SU-DHL-6 (cell line): ENCODE results near the gene PGAP6.

Experiments used
- H2AFZ ChIP-seq: fragments of 200-600 bp; sonication (generic); 2 replicates; pipeline ENCODE4 v1.6.1; 2014; ENCODE audit warnings: low read depth, mild to moderate bottlenecking, moderate library complexity, mixed read lengths, antibody characterized with exemption, low read length; ENCODE audit not compliant: severe bottlenecking
- H3F3A ChIP-seq: fragments of 200-600 bp; shearing (Covaris generic); 2 replicates; pipeline ENCODE4 v1.6.0; 2016; ENCODE audit warnings: antibody characterized with exemption, mild to moderate bottlenecking; ENCODE audit not compliant: insufficient read depth
- H3K27ac ChIP-seq: fragments of 200-600 bp; sonication (generic); 2 replicates; pipeline ENCODE4 v1.5.1; 2016; ENCODE audit warnings: low read depth, mild to moderate bottlenecking, low read length, moderate library complexity, mixed read lengths
- H3K27me3 ChIP-seq: fragments of 200-600 bp; sonication (generic), shearing (Covaris generic); 2 replicates; pipeline ENCODE4 v1.6.0; 2014; ENCODE audit warnings: mild to moderate bottlenecking, low read length
- H3K36me3 ChIP-seq: fragments of 200-600 bp; sonication (generic); 2 replicates; pipeline ENCODE4 v1.6.1; 2014; ENCODE audit warnings: mild to moderate bottlenecking, low read length, mixed read lengths
- H3K4me2 ChIP-seq: fragments of 300-600, 200-600 bp; shearing (Covaris generic), sonication (generic); 2 replicates; pipeline ENCODE4 v1.6.0; 2014; ENCODE audit warnings: low read length, low read depth, mild to moderate bottlenecking; ENCODE audit not compliant: poor library complexity, severe bottlenecking
- H3K4me3 ChIP-seq: fragments of 200-600 bp; sonication (generic); 2 replicates; pipeline ENCODE4 v1.5.1; 2014; ENCODE audit warnings: antibody characterized with exemption, low read length, mild to moderate bottlenecking, mixed read lengths; ENCODE audit not compliant: insufficient read depth, poor library complexity, severe bottlenecking
- H3K79me2 ChIP-seq: fragments of 200-600 bp; sonication (generic); 2 replicates; pipeline ENCODE4 v1.6.1; 2014; ENCODE audit warnings: mild to moderate bottlenecking, low read length, moderate library complexity; ENCODE audit not compliant: insufficient read depth
- H3K9ac ChIP-seq: fragments of 200-600 bp; sonication (generic); 2 replicates; pipeline ENCODE4 v1.7.0; 2014; ENCODE audit warnings: mild to moderate bottlenecking, low read length
- H3K9me2 ChIP-seq: fragments of 200-600 bp; sonication (generic); replicated peaks from 2 replicates; pipeline ENCODE4 v1.6.1; 2014; ENCODE audit warnings: low read length; ENCODE audit not compliant: insufficient read depth
- H3K9me3 ChIP-seq: fragments of 200-600 bp; sonication (generic); 2 replicates; pipeline ENCODE4 v1.6.1; 2014; ENCODE audit warnings: low read length, mixed read lengths; ENCODE audit not compliant: insufficient read depth
- H4K20me1 ChIP-seq: fragments of 200-600 bp; sonication (generic); 2 replicates; pipeline ENCODE4 v1.6.1; 2014; ENCODE audit warnings: low read depth, mild to moderate bottlenecking, antibody characterized with exemption, low read length, moderate library complexity, mixed read lengths
- CTCF ChIP-seq: fragments of 200-600 bp; sonication (generic); IDR thresholded peaks from one replicate; pipeline ENCODE4 v1.5.1; 2017; ENCODE audit warnings: antibody characterized with exemption, mild to moderate bottlenecking, low read length, moderate library complexity; ENCODE audit not compliant: insufficient read depth, poor library complexity, severe bottlenecking
- EZH2phosphoT487 ChIP-seq: fragments of 200-600 bp; sonication (generic), shearing (Covaris generic); conservative IDR thresholded peaks from 2 replicates; pipeline ENCODE4 v1.6.1; 2018; ENCODE audit warnings: mild to moderate bottlenecking, antibody characterized with exemption, low read length, moderate library complexity, mixed read lengths

The PGAP6 gene

GRCh38 chr16:375212-375611 lies 6.6 kb downstream of the PGAP6 start:
- TF ChIP-seq EZH2phosphoT487 (no peak), CTCF (no peak)
- Histone ChIP-seq H3F3A (0 out of 2 replicates have a peak, but pooled peaks cover 4% of the 10 kb centered on the region), H3K9ac (no peak overlapping the region), H3K9me3 (no peaks in the 10 kb centered on the region), H3K27ac (no peak overlapping the region), H3K9me2 (no peaks in the 10 kb centered on the region), H2AFZ (no peak overlapping the region), H4K20me1 (no peaks in the 10 kb centered on the region), H3K36me3 (no peaks in the 10 kb centered on the region), H3K79me2 (peaks cover 3% of the 10 kb centered on the region; the same call in 1 of the 2 replicates), H3K27me3 (no peaks in the 10 kb centered on the region), H3K4me3 (no peak overlapping the region), H3K4me2 (no peak overlapping the region)

GRCh38 chr16:374616-374926 lies 7.2 kb downstream of the PGAP6 start:
- Histone ChIP-seq H3K27me3 (no peaks in the 10 kb centered on the region), H3K9me2 (no peaks in the 10 kb centered on the region), H2AFZ (no peak overlapping the region), H3K36me3 (no peaks in the 10 kb centered on the region), H3K9ac (no peak overlapping the region), H3K79me2 (peaks cover 3% of the 10 kb centered on the region; the same call in 1 of the 2 replicates), H3K9me3 (no peaks in the 10 kb centered on the region), H3K4me3 (no peak overlapping the region), H3F3A (0 out of 2 replicates have a peak, but pooled peaks cover 4% of the 10 kb centered on the region), H3K27ac (no peak overlapping the region), H4K20me1 (no peaks in the 10 kb centered on the region), H3K4me2 (no peak overlapping the region)
- TF ChIP-seq EZH2phosphoT487 (no peak), CTCF (no peak)

GRCh38 chr16:373848-374615 lies 7.7 kb downstream of the PGAP6 start:
- TF ChIP-seq EZH2phosphoT487 (no peak), CTCF (no peak)
- no peaks in the 10 kb centered on the region for H3K9me3 ChIP-seq
- H3K4me2 ChIP-seq = no peak overlapping the region
- no peaks in the 10 kb centered on the region for H4K20me1 ChIP-seq
- H3K9ac ChIP-seq = no peak overlapping the region
- H3F3A ChIP-seq = 0 out of 2 replicates have a peak, but pooled peaks cover 4% of the 10 kb centered on the region
- no peaks in the 10 kb centered on the region for H3K9me2 ChIP-seq
- no peak overlapping the region for H3K4me3 ChIP-seq
- H2AFZ ChIP-seq = no peak overlapping the region
- no peaks in the 10 kb centered on the region for H3K79me2 ChIP-seq
- no peaks in the 10 kb centered on the region for H3K27me3 ChIP-seq
- no peak overlapping the region for H3K27ac ChIP-seq
- H3K36me3 ChIP-seq = no peaks in the 10 kb centered on the region
